H1 (cell line): ENCODE results near the gene ZBTB40. TPM values are rescaled to one million over a fixed set of nuclear protein-coding genes. Genes with fewer than 3 reads are reported as not detected.

Experiments
- ASH2L ChIP-seq: fragments of 200-600, 300-600 bp; sonication (generic); IDR thresholded peaks from one replicate; pipeline ENCODE4 v1.7.1; 2017; ENCODE audit warnings: low read length
- CHD1 ChIP-seq: IDR thresholded peaks from 2 replicates; pipeline ENCODE4 v1.6.1; 2012; ENCODE audit warnings: low read depth, low read length, improper control_type of control experiment
- CHD7 ChIP-seq: fragments of 300-600 bp; sonication (generic); IDR thresholded peaks from 2 replicates; pipeline ENCODE4 v1.7.1; 2012; ENCODE audit warnings: low read length, moderate library complexity, mild to moderate bottlenecking, inconsistent platforms; ENCODE audit not compliant: insufficient replicate concordance
- JUND ChIP-seq: IDR thresholded peaks from 2 replicates; pipeline ENCODE4 v1.6.1; 2011; ENCODE audit warnings: mild to moderate bottlenecking, improper control_type of control experiment, low read length
- MAFK ChIP-seq: IDR thresholded peaks from 2 replicates; pipeline ENCODE4 v1.6.1; 2012; ENCODE audit warnings: low read depth, mild to moderate bottlenecking, improper control_type of control experiment, low read length
- SIN3A ChIP-seq, 2 experiments: IDR thresholded peaks in 1 of 2; conservative IDR thresholded peaks in 1 of 2; 2 replicates each; pipeline ENCODE4 v1.6.1; 2011 to 2012; ENCODE audit warnings: low read length in 2 of 2, improper control_type of control experiment in 1 of 2, low read depth in 1 of 2, mild to moderate bottlenecking in 1 of 2
- TCF12 ChIP-seq: IDR thresholded peaks from 2 replicates; pipeline ENCODE4 v1.6.1; 2011; ENCODE audit warnings: low read depth, mild to moderate bottlenecking, low read length
- polyA plus RNA-seq, 7 experiments: library from polyadenylated mRNA; depleted of rRNA in 3 of 7; stranded (reverse) in 5 of 7; unstranded in 2 of 7; fragments of >200 nt in 5 of 7; fragments of 200-250 nt in 2 of 7; gene quantifications; 1 replicate in 5 of 7; 2 replicates in 1 of 7; 4 replicates in 1 of 7; pipeline versions ENCODE4 v1.2.1 to v1.2.3, GENCODE V29; 2011 to 2013; ENCODE audit warnings: missing spikeins in 2 of 7, mixed read lengths in 2 of 7
- total RNA-seq: library from RNA; stranded (reverse); fragmentation: NEBNext Ultra II Directional; extraction: Animal tissue kit (Norgen Biotek cat#: 25700); gene quantifications from 2 replicates; pipeline ENCODE4 v1.2.1, GENCODE V29; 2021

ZBTB40 gene
- total and polyA plus RNA-seq, 2 of the 8 experiments (the other 6 are each of a cell fraction or from before 2014, with no cell fraction given): 3.1 to 19.3 TPM

- TF ChIP-seq CHD7 (peak; percentile 51), CHD1 (no peak), TCF12 (no peak), JUND (0 out of 2 replicates have a peak, but pooled peaks have one; percentile 9), MAFK (peak; percentile 16; the same call in 1 of the 2 replicates), SIN3A (conservative IDR thresholded peaks at IDR 0.05 in 1 of 2, IDR thresholded peaks at IDR 0.05 in 1 of 2; ENCODE audit: low read depth in 1 of 2, low read length in 2 of 2) (no peak), ASH2L (no peak)
These were observed 8.3 kb upstream of the ZBTB40 start (continued) for GRCh38 chr1:22443332-22443731.
